ENCODE measurements around the gene DOCK3.

The DOCK3 gene

GRCh38 chr3:51396401-51396800, 721.7 kb downstream of the DOCK3 start:
- no peak for DNase-seq (ENCODE audit: low read depth)
- TF ChIP-seq, protein P1, sequence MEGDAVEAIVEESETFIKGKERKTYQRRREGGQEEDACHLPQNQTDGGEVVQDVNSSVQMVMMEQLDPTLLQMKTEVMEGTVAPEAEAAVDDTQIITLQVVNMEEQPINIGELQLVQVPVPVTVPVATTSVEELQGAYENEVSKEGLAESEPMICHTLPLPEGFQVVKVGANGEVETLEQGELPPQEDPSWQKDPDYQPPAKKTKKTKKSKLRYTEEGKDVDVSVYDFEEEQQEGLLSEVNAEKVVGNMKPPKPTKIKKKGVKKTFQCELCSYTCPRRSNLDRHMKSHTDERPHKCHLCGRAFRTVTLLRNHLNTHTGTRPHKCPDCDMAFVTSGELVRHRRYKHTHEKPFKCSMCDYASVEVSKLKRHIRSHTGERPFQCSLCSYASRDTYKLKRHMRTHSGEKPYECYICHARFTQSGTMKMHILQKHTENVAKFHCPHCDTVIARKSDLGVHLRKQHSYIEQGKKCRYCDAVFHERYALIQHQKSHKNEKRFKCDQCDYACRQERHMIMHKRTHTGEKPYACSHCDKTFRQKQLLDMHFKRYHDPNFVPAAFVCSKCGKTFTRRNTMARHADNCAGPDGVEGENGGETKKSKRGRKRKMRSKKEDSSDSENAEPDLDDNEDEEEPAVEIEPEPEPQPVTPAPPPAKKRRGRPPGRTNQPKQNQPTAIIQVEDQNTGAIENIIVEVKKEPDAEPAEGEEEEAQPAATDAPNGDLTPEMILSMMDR (conservative IDR thresholded peaks at IDR 0.05; ENCODE audit: low read depth, low read length), result no peak
- H3K4me3 ChIP-seq (ENCODE audit: low read length), result no peak overlapping the region

- H3K4me3 ChIP-seq (ENCODE audit: low read length), result no peak overlapping the region
- no peak for DNase-seq (ENCODE audit: low read depth)
- TF ChIP-seq, protein P1 (conservative IDR thresholded peaks at IDR 0.05; ENCODE audit: low read depth, low read length), result no peak
These were observed 722.7 kb downstream of the DOCK3 start for GRCh38 chr3:51397392-51397791.

GRCh38 chr3:51398595-51399310, 724.0 kb downstream of the DOCK3 start:
- TF ChIP-seq, protein P1 (conservative IDR thresholded peaks at IDR 0.05; ENCODE audit: low read depth, low read length), result no peak
- no peak for DNase-seq (ENCODE audit: low read depth)
- H3K4me3 ChIP-seq (ENCODE audit: low read length), result no peak overlapping the region

DNA sequence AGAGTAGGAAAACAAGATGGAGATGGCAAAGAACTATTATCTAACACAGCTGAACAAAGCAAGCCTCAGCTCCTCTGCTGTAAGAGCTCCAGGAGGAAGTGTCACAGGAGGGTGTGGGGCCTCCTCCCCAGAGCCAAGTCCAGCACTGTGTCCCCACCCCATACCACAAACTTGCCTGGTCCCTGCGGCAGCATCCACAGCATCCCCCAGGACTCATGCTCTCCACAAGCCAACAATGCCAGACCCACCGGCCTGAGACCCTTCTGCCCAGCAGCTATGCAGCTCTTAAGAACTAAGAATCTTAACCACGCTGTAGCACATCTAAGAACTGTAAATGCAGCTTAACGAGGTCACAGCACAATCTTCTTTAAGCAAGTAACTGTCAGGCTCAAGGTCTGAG, 725.4 kb downstream of the DOCK3 start:
- H3K4me3 ChIP-seq (ENCODE audit: low read length), result no peak overlapping the region
- TF ChIP-seq, protein P1 (conservative IDR thresholded peaks at IDR 0.05; ENCODE audit: low read depth, low read length), result no peak
- DNase-seq (ENCODE audit: low read depth), result no peak

DNA sequence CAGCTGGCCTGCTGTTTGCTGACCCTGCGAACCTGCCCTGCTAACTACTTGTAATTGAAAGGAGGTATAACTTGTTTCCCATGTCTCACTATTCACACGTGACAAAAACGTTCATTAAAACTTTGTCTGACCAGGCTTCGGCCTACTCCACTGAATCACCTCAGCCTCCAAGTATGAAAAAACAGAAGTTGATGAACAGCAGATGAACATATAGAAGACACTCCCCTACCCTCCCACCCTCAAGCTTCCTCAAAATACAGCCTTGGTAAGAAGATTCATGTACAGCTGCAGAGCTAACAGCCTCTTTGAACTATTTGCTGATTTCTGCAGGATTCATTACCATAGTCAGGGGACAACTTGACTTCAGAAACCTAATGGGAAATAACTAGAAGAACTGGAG, 727.0 kb downstream of the DOCK3 start:
- TF ChIP-seq, protein P1 (conservative IDR thresholded peaks at IDR 0.05; ENCODE audit: low read depth, low read length), result no peak
- no peak for DNase-seq (ENCODE audit: low read depth)
- H3K4me3 ChIP-seq (ENCODE audit: low read length), result no peak overlapping the region

DNA sequence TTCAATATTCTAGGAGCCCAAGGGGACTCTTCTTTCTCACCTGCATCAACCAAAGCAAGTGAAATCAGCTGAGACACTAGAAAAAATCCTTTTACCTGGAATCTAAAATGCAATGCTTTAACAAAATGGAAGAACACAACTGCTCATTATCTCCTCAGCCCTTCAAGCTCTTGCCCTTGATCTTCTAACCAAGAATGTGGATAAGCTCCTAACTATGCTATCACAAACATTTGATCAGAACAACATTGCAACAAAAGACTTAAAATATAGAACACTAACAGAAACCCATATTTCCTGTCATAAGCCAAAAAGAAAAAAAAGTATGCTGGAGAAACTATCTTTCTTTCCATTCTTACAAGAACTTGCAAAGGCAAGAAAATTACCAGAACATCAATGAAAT, 728.9 kb downstream of the DOCK3 start:
- TF ChIP-seq, protein P1 (conservative IDR thresholded peaks at IDR 0.05; ENCODE audit: low read depth, low read length), result no peak
- H3K4me3 ChIP-seq (ENCODE audit: low read length), result no peak overlapping the region
- no peak for DNase-seq (ENCODE audit: low read depth)

DNA sequence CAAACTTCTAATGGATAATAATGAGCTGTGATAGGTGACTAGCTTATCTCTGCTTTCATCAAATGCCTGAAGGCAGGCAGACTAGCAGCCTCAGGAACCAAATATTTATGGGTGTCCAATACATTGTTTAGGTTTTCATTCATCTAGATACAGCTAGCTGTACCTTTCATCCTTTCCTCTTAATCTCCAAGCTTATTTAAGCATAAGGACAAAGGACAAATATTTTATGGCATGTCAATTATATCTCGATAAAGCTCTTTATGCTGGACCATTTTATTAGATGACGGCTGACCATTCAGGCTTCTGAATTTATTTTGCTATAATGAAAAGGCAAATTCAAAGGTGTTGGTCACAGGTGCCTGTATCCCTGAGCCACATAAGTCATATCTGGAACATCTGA, 733.3 kb downstream of the DOCK3 start:
- TF ChIP-seq, protein P1 (conservative IDR thresholded peaks at IDR 0.05; ENCODE audit: low read depth, low read length), result no peak
- DNase-seq (ENCODE audit: low read depth), result no peak
- no peak overlapping the region for H3K4me3 ChIP-seq (ENCODE audit: low read length)
